GM18858 (cell line): ENCODE measurements around the gene HGFAC.

Source experiments
- ATAC-seq: cut with Tn5 transposase; IDR thresholded peaks from one replicate; pipeline ENCODE4 v1.9.1; 2021; ENCODE audit not compliant: unreplicated experiment

Gene HGFAC

GRCh38 chr4:3472411-3473141 lies 30.8 kb downstream of the HGFAC start:
- ATAC-seq: no peak

- no peak for ATAC-seq
These were observed 31.6 kb downstream of the HGFAC start for GRCh38 chr4:3473181-3473950.

- ATAC-seq: no peak
These were observed 32.4 kb downstream of the HGFAC start for GRCh38 chr4:3473996-3474765.

GRCh38 chr4:3475041-3475712 lies 33.4 kb downstream of the HGFAC start:
- ATAC-seq: no peak

GRCh38 chr4:3475713-3476260 lies 34.0 kb downstream of the HGFAC start:
- ATAC-seq: no peak

- no peak for ATAC-seq
These were observed 34.6 kb downstream of the HGFAC start for GRCh38 chr4:3476341-3476747.

- no peak for ATAC-seq
These were observed 35.4 kb downstream of the HGFAC start for GRCh38 chr4:3476936-3477749.

GRCh38 chr4:3477750-3478430 lies 36.1 kb downstream of the HGFAC start:
- no peak for ATAC-seq

GRCh38 chr4:3478446-3479357 lies 36.9 kb downstream of the HGFAC start:
- no peak for ATAC-seq

- no peak for ATAC-seq
These were observed 37.8 kb downstream of the HGFAC start for GRCh38 chr4:3479358-3480101.

GRCh38 chr4:3480528-3481112 lies 38.9 kb downstream of the HGFAC start:
- ATAC-seq: no peak

- no peak for ATAC-seq
These were observed 39.4 kb downstream of the HGFAC start for GRCh38 chr4:3481113-3481531.

GRCh38 chr4:3481783-3482393 lies 40.1 kb downstream of the HGFAC start:
- ATAC-seq: no peak

GRCh38 chr4:3482707-3483106 lies 40.9 kb downstream of the HGFAC start:
- ATAC-seq: no peak

- no peak for ATAC-seq
These were observed 41.7 kb downstream of the HGFAC start for GRCh38 chr4:3483471-3483921.

GRCh38 chr4:3484057-3484973 lies 42.5 kb downstream of the HGFAC start:
- no peak for ATAC-seq
